ENCODE measurements around the gene NXPH3. TPM values are rescaled to one million over a fixed set of nuclear protein-coding genes. Genes with fewer than 3 reads are reported as not detected.

NXPH3 gene
- total RNA-seq (0.52 TPM), polyA plus RNA-seq (2.3 TPM)
- long read RNA-seq, donor 1 = 0 reads
- long read RNA-seq, donor 2 = 0 reads
- long read RNA-seq, donor 3 = 0 reads
- long read RNA-seq, donor 4 = 0 reads
- long read RNA-seq, donor 5, full-length matches to known transcripts = 1 of 1 reads
- long read RNA-seq, donor 5, partial matches to known transcripts = 0 of 1 reads
- long read RNA-seq, donor 5, other reads (novel, unspliced or antisense) = 0 of 1 reads
- long read RNA-seq, donor 6 = 0 reads
- long read RNA-seq, donor 7, full-length matches to known transcripts = 2 of 2 reads
- long read RNA-seq, donor 7, partial matches to known transcripts = 0 of 2 reads
- long read RNA-seq, donor 7, other reads (novel, unspliced or antisense) = 0 of 2 reads
- long read RNA-seq, donor 8 = 0 reads
- long read RNA-seq, donor 9, full-length matches to known transcripts = 1 of 1 reads
- long read RNA-seq, donor 9, partial matches to known transcripts = 0 of 1 reads
- long read RNA-seq, donor 9, other reads (novel, unspliced or antisense) = 0 of 1 reads
- long read RNA-seq, donor 10 = 0 reads

GRCh38 chr17:49575679-49576087 is at the start of gene NXPH3:
Gene NXPH3, plus strand, starts transcription at chr17:49575871. Its CDS starts 349 bp downstream, at chr17:49576220.
- Histone ChIP-seq H3K9me3 (ENCODE audit: control insufficient read depth in 2 of 2, insufficient read depth in 1 of 2, low read length in 1 of 2) (peaks cover 5 to 6% of the 10 kb centered on the region in 2 donors), H3K4me3 (ENCODE audit: low read length in 2 of 2) (peak within 1 kb of the TSS in 1 of 2 donors; percentile 33), H3K4me1 (ENCODE audit: control insufficient read depth in 2 of 2, insufficient read depth in 2 of 2, low read length in 2 of 2) (peaks cover 0 to 5% of the 10 kb centered on the region in 2 donors), H3K36me3 (ENCODE audit: control insufficient read depth in 2 of 2, insufficient read depth in 2 of 2, low read length in 1 of 2) (no peaks in the 10 kb centered on the region), H3K27me3 (ENCODE audit: control insufficient read depth in 2 of 2, insufficient read depth in 1 of 2, low read length in 1 of 2) (peaks cover 70 to 96% of the 10 kb centered on the region in 2 donors), H3K27ac (ENCODE audit: low read depth in 1 of 2, low read length in 1 of 2) (no peak within 1 kb of the TSS)
- DNase-seq (ENCODE audit: low read depth in 6 of 9, low spot score in 9 of 9) = peak in 4 of 9 donors; percentile 26 to 57 (median 34)
- WGBS = 2% methylated on average over 55 of the region's 55 CpGs

- 94% methylated on average over 11 of the region's 11 CpGs for WGBS
- DNase-seq (ENCODE audit: low read depth in 6 of 9, low spot score in 9 of 9) = no peak
- H3K27ac ChIP-seq (ENCODE audit: low read depth in 1 of 2, low read length in 1 of 2) = no peak overlapping the region
- H3K9me3 ChIP-seq (ENCODE audit: control insufficient read depth in 2 of 2, insufficient read depth in 1 of 2, low read length in 1 of 2) = no peaks in the 10 kb centered on the region
- no peak overlapping the region for H3K4me3 ChIP-seq (ENCODE audit: low read length in 2 of 2)
- H3K27me3 ChIP-seq (ENCODE audit: control insufficient read depth in 2 of 2, insufficient read depth in 1 of 2, low read length in 1 of 2) = peaks cover 0 to 23% of the 10 kb centered on the region in 2 donors
- no peaks in the 10 kb centered on the region for H3K36me3 ChIP-seq (ENCODE audit: control insufficient read depth in 2 of 2, insufficient read depth in 2 of 2, low read length in 1 of 2)
- peaks cover 0 to 4% of the 10 kb centered on the region in 2 donors for H3K4me1 ChIP-seq (ENCODE audit: control insufficient read depth in 2 of 2, insufficient read depth in 2 of 2, low read length in 2 of 2)
Observed at GRCh38 chr17:49527927-49528651, 47.6 kb upstream of the NXPH3 start.

GRCh38 chr17:49528966-49529365 is 46.7 kb upstream of the NXPH3 start:
- H3K27ac ChIP-seq (ENCODE audit: low read depth in 1 of 2, low read length in 1 of 2) = no peak overlapping the region
- 97% methylated on average over 3 of the region's 3 CpGs for WGBS
- no peak overlapping the region for H3K4me3 ChIP-seq (ENCODE audit: low read length in 2 of 2)
- no peaks in the 10 kb centered on the region for H3K9me3 ChIP-seq (ENCODE audit: control insufficient read depth in 2 of 2, insufficient read depth in 1 of 2, low read length in 1 of 2)
- H3K36me3 ChIP-seq (ENCODE audit: control insufficient read depth in 2 of 2, insufficient read depth in 2 of 2, low read length in 1 of 2) = no peaks in the 10 kb centered on the region
- H3K27me3 ChIP-seq (ENCODE audit: control insufficient read depth in 2 of 2, insufficient read depth in 1 of 2, low read length in 1 of 2) = peaks cover 0 to 23% of the 10 kb centered on the region in 2 donors
- H3K4me1 ChIP-seq (ENCODE audit: control insufficient read depth in 2 of 2, insufficient read depth in 2 of 2, low read length in 2 of 2) = peaks cover 0 to 3% of the 10 kb centered on the region in 2 donors
- no peak for DNase-seq (ENCODE audit: low read depth in 6 of 9, low spot score in 9 of 9)

- H3K4me3 ChIP-seq (ENCODE audit: low read length in 2 of 2) = no peak overlapping the region
- no peaks in the 10 kb centered on the region for H3K4me1 ChIP-seq (ENCODE audit: control insufficient read depth in 2 of 2, insufficient read depth in 2 of 2, low read length in 2 of 2)
- no peak for DNase-seq (ENCODE audit: low read depth in 6 of 9, low spot score in 9 of 9)
- WGBS = 96% methylated on average over 1 of the region's 1 CpG
- peaks cover 0 to 23% of the 10 kb centered on the region in 2 donors for H3K27me3 ChIP-seq (ENCODE audit: control insufficient read depth in 2 of 2, insufficient read depth in 1 of 2, low read length in 1 of 2)
- H3K36me3 ChIP-seq (ENCODE audit: control insufficient read depth in 2 of 2, insufficient read depth in 2 of 2, low read length in 1 of 2) = no peaks in the 10 kb centered on the region
- no peak overlapping the region for H3K27ac ChIP-seq (ENCODE audit: low read depth in 1 of 2, low read length in 1 of 2)
- no peaks in the 10 kb centered on the region for H3K9me3 ChIP-seq (ENCODE audit: control insufficient read depth in 2 of 2, insufficient read depth in 1 of 2, low read length in 1 of 2)
Observed at GRCh38 chr17:49530118-49530517, 45.6 kb upstream of the NXPH3 start.

GRCh38 chr17:49543860-49544259 is 31.8 kb upstream of the NXPH3 start:
- H3K4me3 ChIP-seq (ENCODE audit: low read length in 2 of 2) = no peak overlapping the region
- H3K36me3 ChIP-seq (ENCODE audit: control insufficient read depth in 2 of 2, insufficient read depth in 2 of 2, low read length in 1 of 2) = no peaks in the 10 kb centered on the region
- no peak for DNase-seq (ENCODE audit: low read depth in 6 of 9, low spot score in 9 of 9)
- H3K27me3 ChIP-seq (ENCODE audit: control insufficient read depth in 2 of 2, insufficient read depth in 1 of 2, low read length in 1 of 2) = peaks cover 0 to 12% of the 10 kb centered on the region in 2 donors
- H3K9me3 ChIP-seq (ENCODE audit: control insufficient read depth in 2 of 2, insufficient read depth in 1 of 2, low read length in 1 of 2) = peaks cover 0 to 13% of the 10 kb centered on the region in 2 donors
- 94% methylated on average over 3 of the region's 3 CpGs for WGBS
- peaks cover 0 to 2% of the 10 kb centered on the region in 2 donors for H3K4me1 ChIP-seq (ENCODE audit: control insufficient read depth in 2 of 2, insufficient read depth in 2 of 2, low read length in 2 of 2)
- H3K27ac ChIP-seq (ENCODE audit: low read depth in 1 of 2, low read length in 1 of 2) = no peak overlapping the region

GRCh38 chr17:49545007-49545660 is 30.5 kb upstream of the NXPH3 start:
- WGBS = 92% methylated on average over 8 of the region's 8 CpGs
- peaks cover 0 to 3% of the 10 kb centered on the region in 2 donors for H3K4me1 ChIP-seq (ENCODE audit: control insufficient read depth in 2 of 2, insufficient read depth in 2 of 2, low read length in 2 of 2)

GRCh38 chr17:49545806-49546545 is 29.7 kb upstream of the NXPH3 start:
- peaks cover 0 to 14% of the 10 kb centered on the region in 2 donors for H3K27me3 ChIP-seq (ENCODE audit: control insufficient read depth in 2 of 2, insufficient read depth in 1 of 2, low read length in 1 of 2)
- H3K4me1 ChIP-seq (ENCODE audit: control insufficient read depth in 2 of 2, insufficient read depth in 2 of 2, low read length in 2 of 2) = peaks cover 0 to 3% of the 10 kb centered on the region in 2 donors
- peaks cover 0 to 13% of the 10 kb centered on the region in 2 donors for H3K9me3 ChIP-seq (ENCODE audit: control insufficient read depth in 2 of 2, insufficient read depth in 1 of 2, low read length in 1 of 2)
- WGBS = 96% methylated on average over 15 of the region's 15 CpGs
- H3K4me3 ChIP-seq (ENCODE audit: low read length in 2 of 2) = no peak overlapping the region
- DNase-seq (ENCODE audit: low read depth in 6 of 9, low spot score in 9 of 9) = no peak
- no peak overlapping the region for H3K27ac ChIP-seq (ENCODE audit: low read depth in 1 of 2, low read length in 1 of 2)
- H3K36me3 ChIP-seq (ENCODE audit: control insufficient read depth in 2 of 2, insufficient read depth in 2 of 2, low read length in 1 of 2) = no peaks in the 10 kb centered on the region

More at GRCh38 chr17:49545007-49545660, 30.5 kb upstream of the NXPH3 start:
- DNase-seq (ENCODE audit: low read depth in 6 of 9, low spot score in 9 of 9) = no peak
- H3K4me3 ChIP-seq (ENCODE audit: low read length in 2 of 2) = no peak overlapping the region
- no peak overlapping the region for H3K27ac ChIP-seq (ENCODE audit: low read depth in 1 of 2, low read length in 1 of 2)
- no peaks in the 10 kb centered on the region for H3K36me3 ChIP-seq (ENCODE audit: control insufficient read depth in 2 of 2, insufficient read depth in 2 of 2, low read length in 1 of 2)
- peaks cover 0 to 13% of the 10 kb centered on the region in 2 donors for H3K9me3 ChIP-seq (ENCODE audit: control insufficient read depth in 2 of 2, insufficient read depth in 1 of 2, low read length in 1 of 2)
- H3K27me3 ChIP-seq (ENCODE audit: control insufficient read depth in 2 of 2, insufficient read depth in 1 of 2, low read length in 1 of 2) = peaks cover 0 to 14% of the 10 kb centered on the region in 2 donors

Data from thymus (tissue), 14 donors.